Fibroblast of lung (primary cell): ENCODE results near the gene MIOX. TPM values are rescaled to one million over a fixed set of nuclear protein-coding genes. Genes with fewer than 3 reads are reported as not detected.

ENCODE experiments used
- DNase-seq, 2 donors: peaks; one replicate each; pipeline versions ENCODE4 v3.0.0 to v3.0.0-alpha.2; 2010; ENCODE audit warnings: low read depth in 2 of 2
- H2AFZ ChIP-seq: 2 replicates; pipeline ENCODE4 v1.5.1; 2012; ENCODE audit warnings: low read length, control low read depth, inconsistent platforms
- H3K27ac ChIP-seq: 2 replicates; pipeline ENCODE4 v1.5.1; 2011; ENCODE audit warnings: low read length, control low read depth; ENCODE audit not compliant: insufficient read depth
- H3K27me3 ChIP-seq: 2 replicates; pipeline ENCODE4 v1.5.1; 2011; ENCODE audit warnings: mild to moderate bottlenecking, low read length; ENCODE audit not compliant: control insufficient read depth, insufficient read depth
- H3K36me3 ChIP-seq: 2 replicates; pipeline ENCODE4 v1.5.1; 2011; ENCODE audit warnings: low read length; ENCODE audit not compliant: control insufficient read depth, insufficient read depth
- H3K4me1 ChIP-seq: 2 replicates; pipeline ENCODE4 v1.5.1; 2011; ENCODE audit warnings: low read length; ENCODE audit not compliant: control insufficient read depth, insufficient read depth; ENCODE audit errors: extremely low read depth
- H3K4me2 ChIP-seq: 2 replicates; pipeline ENCODE4 v1.5.1; 2011; ENCODE audit warnings: low read length, control low read depth; ENCODE audit not compliant: insufficient read depth; ENCODE audit errors: extremely low read depth
- H3K4me3 ChIP-seq, 4 experiments: fragments of 200-600 bp in 1 of 4; sonication (generic) in 1 of 4; replicated peaks in 1 of 4; 2 replicates each; pipeline ENCODE4 v1.5.1; 2011 to 2016; ENCODE audit warnings: low read length in 4 of 4, low read depth in 3 of 4, mild to moderate bottlenecking in 3 of 4, control low read depth in 2 of 4, inconsistent platforms in 1 of 4, mixed read lengths in 1 of 4; ENCODE audit not compliant: insufficient read depth in 1 of 4; ENCODE audit errors: control extremely low read depth in 1 of 4
- H3K79me2 ChIP-seq: 2 replicates; pipeline ENCODE4 v1.5.1; 2012; ENCODE audit warnings: mild to moderate bottlenecking, low read length, inconsistent platforms; ENCODE audit not compliant: control insufficient read depth, insufficient read depth
- H3K9ac ChIP-seq: 2 replicates; pipeline ENCODE4 v1.5.1; 2011; ENCODE audit warnings: mild to moderate bottlenecking, low read length, control low read depth; ENCODE audit not compliant: insufficient read depth
- H3K9me3 ChIP-seq: 2 replicates; pipeline ENCODE4 v1.5.1; 2012; ENCODE audit warnings: low read depth, low read length; ENCODE audit not compliant: control insufficient read depth, insufficient read depth
- H4K20me1 ChIP-seq: 2 replicates; pipeline ENCODE4 v1.5.1; 2011; ENCODE audit warnings: low read length; ENCODE audit not compliant: control insufficient read depth, insufficient read depth; ENCODE audit errors: extremely low read depth
- EZH2 ChIP-seq: IDR thresholded peaks from 2 replicates; pipeline ENCODE4 v1.5.1; 2012; ENCODE audit warnings: low read length, control low read depth, mild to moderate bottlenecking; ENCODE audit errors: missing control alignments
- polyA plus RNA-seq, 2 donors: library from polyadenylated mRNA; depleted of rRNA in 1 of 2; stranded (reverse) in 1 of 2; unstranded in 1 of 2; fragments of >200 nt; gene quantifications; 2 replicates each; pipeline ENCODE4 v1.2.1, GENCODE V29; 2011 to 2012; ENCODE audit warnings: missing spikeins in 1 of 2
- total RNA-seq: library from RNA; depleted of rRNA; stranded (reverse); fragments of >200 nt; gene quantifications from 2 replicates; pipeline ENCODE4 v1.2.1, GENCODE V29; 2014
- TF ChIP-seq, protein P1 (sequence below), 2 donors: IDR thresholded peaks in 1 of 2; conservative IDR thresholded peaks in 1 of 2; 1 replicate in 1 of 2; 2 replicates in 1 of 2; pipeline ENCODE4 v1.5.1; 2011 to 2012; ENCODE audit warnings: low read length in 2 of 2, control low read depth in 1 of 2, inconsistent platforms in 1 of 2, low read depth in 1 of 2, mild to moderate bottlenecking in 1 of 2

Gene MIOX
- total and polyA plus RNA-seq, 2 donors (not counting 1 experiment from before 2014, with no cell fraction given) = 0.06 to 0.17 TPM

DNA sequence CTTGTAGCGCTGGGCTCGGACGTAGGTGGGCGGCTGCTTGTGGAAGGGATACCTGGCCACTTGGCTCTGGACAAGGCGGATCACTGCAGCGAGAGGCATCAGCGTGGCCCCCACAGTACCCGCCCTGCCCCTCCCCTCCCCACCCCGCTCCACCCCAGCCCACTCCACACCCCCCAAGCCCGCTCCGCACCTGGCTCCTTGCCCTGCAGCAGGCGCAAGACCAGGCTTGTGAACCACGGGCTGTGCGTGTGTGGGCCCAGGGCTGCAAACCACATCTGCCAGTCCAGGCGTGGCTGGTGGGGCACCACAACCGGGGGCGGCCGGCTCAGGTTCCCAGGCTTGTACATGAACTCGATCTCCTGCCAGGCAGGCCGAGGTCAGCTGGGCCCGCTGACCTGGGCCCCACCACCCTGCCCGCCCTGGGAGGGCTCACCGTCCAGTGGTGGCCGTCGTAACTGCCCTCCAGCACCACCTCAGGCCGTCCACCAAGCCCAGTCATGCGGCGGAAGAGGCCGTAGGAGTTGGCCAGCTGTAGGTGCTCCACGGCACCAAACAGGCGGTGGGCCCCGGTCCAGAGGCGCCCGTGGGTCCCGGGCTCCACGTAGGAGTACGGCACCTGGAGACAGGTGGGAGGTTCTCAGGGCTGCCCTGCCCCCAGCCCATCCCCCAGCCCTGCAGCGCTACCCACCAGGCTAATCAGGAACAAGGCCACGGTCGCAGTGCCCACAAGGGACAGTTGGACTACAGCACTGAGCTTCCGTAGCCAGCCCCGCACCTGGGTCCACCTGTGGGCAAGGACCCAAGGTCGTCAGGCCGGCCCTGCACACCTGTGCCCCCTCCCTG is 17.9 kb downstream of the MIOX start:
- no peaks in the 10 kb centered on the region for H3K9me3 ChIP-seq
- DNase-seq = no peak
- H2AFZ ChIP-seq = no peak overlapping the region
- no peak overlapping the region for H3K27ac ChIP-seq
- H3K4me2 ChIP-seq = no peak overlapping the region
- H3K36me3 ChIP-seq = peaks cover 19% of the 10 kb centered on the region
- H3K9ac ChIP-seq = no peak overlapping the region
- H3K79me2 ChIP-seq = peaks cover 31% of the 10 kb centered on the region
- H3K4me3 ChIP-seq = no peak overlapping the region
- no peaks in the 10 kb centered on the region for H4K20me1 ChIP-seq
- peaks cover 3% of the 10 kb centered on the region for H3K4me1 ChIP-seq
- H3K27me3 ChIP-seq = no peaks in the 10 kb centered on the region
- TF ChIP-seq, protein P1, sequence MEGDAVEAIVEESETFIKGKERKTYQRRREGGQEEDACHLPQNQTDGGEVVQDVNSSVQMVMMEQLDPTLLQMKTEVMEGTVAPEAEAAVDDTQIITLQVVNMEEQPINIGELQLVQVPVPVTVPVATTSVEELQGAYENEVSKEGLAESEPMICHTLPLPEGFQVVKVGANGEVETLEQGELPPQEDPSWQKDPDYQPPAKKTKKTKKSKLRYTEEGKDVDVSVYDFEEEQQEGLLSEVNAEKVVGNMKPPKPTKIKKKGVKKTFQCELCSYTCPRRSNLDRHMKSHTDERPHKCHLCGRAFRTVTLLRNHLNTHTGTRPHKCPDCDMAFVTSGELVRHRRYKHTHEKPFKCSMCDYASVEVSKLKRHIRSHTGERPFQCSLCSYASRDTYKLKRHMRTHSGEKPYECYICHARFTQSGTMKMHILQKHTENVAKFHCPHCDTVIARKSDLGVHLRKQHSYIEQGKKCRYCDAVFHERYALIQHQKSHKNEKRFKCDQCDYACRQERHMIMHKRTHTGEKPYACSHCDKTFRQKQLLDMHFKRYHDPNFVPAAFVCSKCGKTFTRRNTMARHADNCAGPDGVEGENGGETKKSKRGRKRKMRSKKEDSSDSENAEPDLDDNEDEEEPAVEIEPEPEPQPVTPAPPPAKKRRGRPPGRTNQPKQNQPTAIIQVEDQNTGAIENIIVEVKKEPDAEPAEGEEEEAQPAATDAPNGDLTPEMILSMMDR (conservative IDR thresholded peaks at IDR 0.05 in 1 of 2, IDR thresholded peaks at IDR 0.05 in 1 of 2; ENCODE audit: low read depth in 1 of 2, low read length in 2 of 2) = no peak
- no peak for TF ChIP-seq EZH2

DNA sequence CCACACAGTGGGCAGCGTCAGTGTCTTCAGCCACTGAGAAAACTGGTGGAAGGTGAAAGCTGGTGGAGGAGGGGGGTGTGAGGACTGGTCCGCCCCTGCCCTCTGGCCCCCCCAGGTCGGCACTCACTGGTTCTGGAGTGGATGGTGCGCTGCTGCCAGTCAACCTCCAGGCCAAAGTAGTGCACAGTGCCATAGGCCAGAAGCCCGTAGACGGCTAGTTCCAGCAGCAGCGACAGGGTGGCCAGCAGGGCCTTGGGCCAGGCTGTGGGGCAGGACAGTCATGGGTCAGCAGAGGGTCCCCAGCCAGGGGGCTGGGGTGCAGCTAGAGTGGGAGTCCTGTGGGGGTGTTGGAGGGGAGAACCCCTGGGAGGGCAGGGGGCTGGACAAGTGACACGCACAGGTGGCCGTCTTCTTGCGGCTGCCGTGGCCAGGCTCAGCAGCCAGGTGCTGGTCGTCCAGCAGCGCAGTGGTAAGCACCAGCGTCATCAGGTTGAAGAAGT is 18.7 kb downstream of the MIOX start:
- DNase-seq = no peak
- Histone ChIP-seq H3K27ac (no peak overlapping the region), H3K4me2 (no peak overlapping the region), H3K27me3 (no peaks in the 10 kb centered on the region), H3K79me2 (peaks cover 35% of the 10 kb centered on the region), H3K4me1 (peaks cover 3% of the 10 kb centered on the region), H3K36me3 (peaks cover 19% of the 10 kb centered on the region), H3K4me3 (no peak overlapping the region), H3K9ac (no peak overlapping the region), H3K9me3 (no peaks in the 10 kb centered on the region), H4K20me1 (no peaks in the 10 kb centered on the region), H2AFZ (no peak overlapping the region)
- TF ChIP-seq EZH2 = no peak
- TF ChIP-seq, protein P1 (conservative IDR thresholded peaks at IDR 0.05 in 1 of 2, IDR thresholded peaks at IDR 0.05 in 1 of 2; ENCODE audit: low read depth in 1 of 2, low read length in 2 of 2) = no peak

DNA sequence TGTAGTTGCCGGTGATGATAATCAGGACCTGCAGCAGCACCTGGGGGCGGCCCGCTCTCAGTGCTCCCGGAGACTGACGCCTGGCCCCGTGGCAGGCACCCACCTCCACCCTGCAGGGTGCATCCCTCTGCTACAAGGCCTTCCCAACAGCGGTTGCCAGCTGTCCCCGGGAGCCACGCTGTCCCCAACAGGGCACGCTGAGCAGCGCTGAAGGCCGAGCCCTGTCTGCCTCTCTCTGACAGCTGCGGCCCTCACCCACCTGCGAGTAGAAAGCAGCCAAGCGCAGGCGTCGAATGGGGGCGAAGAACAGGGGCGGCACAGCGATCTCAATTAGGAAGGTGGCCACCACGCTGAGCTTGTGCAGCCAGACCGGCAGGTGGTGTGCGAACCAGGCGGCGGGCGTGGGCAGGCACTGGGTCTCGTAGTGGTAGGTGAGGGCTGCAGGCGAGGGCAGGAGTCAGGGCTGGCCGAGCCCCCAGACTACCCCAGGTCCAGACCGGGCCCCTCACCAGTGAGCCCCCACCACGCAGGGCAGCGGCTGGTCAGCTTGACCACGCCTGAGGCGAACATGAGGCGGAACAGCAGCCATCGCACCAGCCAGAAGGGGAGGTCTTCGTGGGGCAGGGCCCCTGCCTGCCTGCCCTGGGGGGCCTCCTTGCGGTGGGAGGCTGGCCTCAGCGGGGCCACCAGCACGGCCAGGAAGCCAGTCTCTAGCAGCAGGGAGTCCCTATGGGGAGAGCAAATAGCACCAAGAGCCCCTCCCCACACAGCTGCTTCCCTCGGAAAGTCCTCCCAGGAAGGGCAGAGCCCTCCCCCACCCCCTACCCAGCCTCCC is 19.3 kb downstream of the MIOX start:
- Histone ChIP-seq H3K27me3 (no peaks in the 10 kb centered on the region), H4K20me1 (no peaks in the 10 kb centered on the region), H3K27ac (no peak overlapping the region), H3K9ac (no peak overlapping the region), H3K4me2 (peak overlapping the region; percentile 42), H3K4me3 (peak overlapping the region in 3 of 4 experiments; percentile 93 to 97 (median 94)), H3K79me2 (peaks cover 37% of the 10 kb centered on the region), H3K9me3 (no peaks in the 10 kb centered on the region), H3K4me1 (peaks cover 3% of the 10 kb centered on the region), H3K36me3 (peaks cover 19% of the 10 kb centered on the region), H2AFZ (no peak overlapping the region)
- TF ChIP-seq, protein P1 (conservative IDR thresholded peaks at IDR 0.05 in 1 of 2, IDR thresholded peaks at IDR 0.05 in 1 of 2; ENCODE audit: low read depth in 1 of 2, low read length in 2 of 2) = no peak
- no peak for TF ChIP-seq EZH2
- DNase-seq = no peak
